Activated CD4-positive, CD25-positive, alpha-beta regulatory T cell treated with anti-CD3 and anti-CD28 coated beads, Interleukin-2, amount 50 U/mL, for 24 hours (primary cell): ENCODE measurements around the gene HSD11B1.
A peak's percentile ranks its signal among the peaks of the same experiment; 100 is the strongest.

Source experiments
- ATAC-seq, 2 donors: fragments of 150-1000 bp; cut with Tn5 transposase; one replicate each; pipeline ENCODE4 v1.10.0; 2021; ENCODE audit warnings: mild to moderate bottlenecking in 1 of 2, moderate library complexity in 1 of 2

HSD11B1 gene

GRCh38 chr1:209756615-209757445, 52.2 kb downstream of the HSD11B1 start:
- peak; percentile 30 to 31 for ATAC-seq

- no peak for ATAC-seq
These were observed 53.8 kb downstream of the HSD11B1 start for GRCh38 chr1:209758400-209758799.

- no peak for ATAC-seq
These were observed 55.2 kb downstream of the HSD11B1 start for GRCh38 chr1:209759829-209760359.

GRCh38 chr1:209761011-209761635, 56.5 kb downstream of the HSD11B1 start:
- ATAC-seq: no peak

GRCh38 chr1:209766051-209766450, 61.4 kb downstream of the HSD11B1 start:
- no peak for ATAC-seq

GRCh38 chr1:209767096-209767495, 62.5 kb downstream of the HSD11B1 start:
- peak in 1 of 2 donors; percentile 25 for ATAC-seq

GRCh38 chr1:209767706-209768105, 63.1 kb downstream of the HSD11B1 start:
- no peak for ATAC-seq

- peak; percentile 89 to 91 for ATAC-seq
These were observed 63.7 kb downstream of the HSD11B1 start for GRCh38 chr1:209768354-209768774.

GRCh38 chr1:209769171-209769904, 64.7 kb downstream of the HSD11B1 start:
- ATAC-seq: peak; percentile 63 to 67

GRCh38 chr1:209769971-209770370, 65.3 kb downstream of the HSD11B1 start:
- no peak for ATAC-seq

GRCh38 chr1:209770636-209771415, 66.2 kb downstream of the HSD11B1 start:
- ATAC-seq: no peak

- ATAC-seq: no peak
These were observed 67.5 kb downstream of the HSD11B1 start for GRCh38 chr1:209772126-209772525.

GRCh38 chr1:209774592-209774991, 69.9 kb downstream of the HSD11B1 start:
- no peak for ATAC-seq

GRCh38 chr1:209775678-209776077, 71.0 kb downstream of the HSD11B1 start:
- ATAC-seq: no peak

- no peak for ATAC-seq
These were observed 72.9 kb downstream of the HSD11B1 start for GRCh38 chr1:209777587-209777986.

- ATAC-seq: no peak
These were observed 73.5 kb downstream of the HSD11B1 start for GRCh38 chr1:209778102-209778501.

- no peak for ATAC-seq
These were observed 75.6 kb downstream of the HSD11B1 start for GRCh38 chr1:209780268-209780667.

GRCh38 chr1:209783386-209783785, 78.7 kb downstream of the HSD11B1 start:
- ATAC-seq: no peak
